Stimulated activated naive B cell treated with anti-CD40 and anti-IgM and Interleukin-4, amounts not matched to agents 10 μg/mL and 1 μg/mL and 100 μg/mL, for 72 hours (primary cell): ENCODE data around the gene RPLP1.

Experiments
- ATAC-seq, 2 donors: fragments of 150-1000 bp; cut with Tn5 transposase; replicated peaks; 2 replicates each; pipeline ENCODE4 v1.10.0; 2021; ENCODE audit warnings: moderate library complexity in 1 of 2
- DNase-seq: peaks from one replicate; pipeline ENCODE4 v3.0.0; 2021
- H3K27ac Mint-ChIP-seq: one replicate; pipeline ENCODE4 v1.8.0; 2022; ENCODE audit warnings: mild to moderate bottlenecking, mixed read lengths
- H3K27me3 Mint-ChIP-seq, 2 donors: one replicate each; pipeline ENCODE4 v1.8.0; 2022; ENCODE audit warnings: mixed read lengths in 2 of 2
- H3K36me3 Mint-ChIP-seq, 2 donors: one replicate each; pipeline ENCODE4 v1.8.0; 2022; ENCODE audit warnings: mixed read lengths in 2 of 2, mild to moderate bottlenecking in 1 of 2
- H3K4me1 Mint-ChIP-seq, 2 donors: one replicate each; pipeline ENCODE4 v1.8.0; 2022; ENCODE audit warnings: mixed read lengths in 2 of 2, mild to moderate bottlenecking in 1 of 2
- H3K4me3 Mint-ChIP-seq, 2 donors: one replicate each; pipeline ENCODE4 v1.8.0; 2022; ENCODE audit warnings: mild to moderate bottlenecking in 2 of 2, mixed read lengths in 2 of 2, moderate library complexity in 1 of 2
- H3K9me3 Mint-ChIP-seq, 2 donors: one replicate each; pipeline ENCODE4 v1.8.0; 2022; ENCODE audit warnings: mixed read lengths in 2 of 2, mild to moderate bottlenecking in 1 of 2

The RPLP1 gene

DNA sequence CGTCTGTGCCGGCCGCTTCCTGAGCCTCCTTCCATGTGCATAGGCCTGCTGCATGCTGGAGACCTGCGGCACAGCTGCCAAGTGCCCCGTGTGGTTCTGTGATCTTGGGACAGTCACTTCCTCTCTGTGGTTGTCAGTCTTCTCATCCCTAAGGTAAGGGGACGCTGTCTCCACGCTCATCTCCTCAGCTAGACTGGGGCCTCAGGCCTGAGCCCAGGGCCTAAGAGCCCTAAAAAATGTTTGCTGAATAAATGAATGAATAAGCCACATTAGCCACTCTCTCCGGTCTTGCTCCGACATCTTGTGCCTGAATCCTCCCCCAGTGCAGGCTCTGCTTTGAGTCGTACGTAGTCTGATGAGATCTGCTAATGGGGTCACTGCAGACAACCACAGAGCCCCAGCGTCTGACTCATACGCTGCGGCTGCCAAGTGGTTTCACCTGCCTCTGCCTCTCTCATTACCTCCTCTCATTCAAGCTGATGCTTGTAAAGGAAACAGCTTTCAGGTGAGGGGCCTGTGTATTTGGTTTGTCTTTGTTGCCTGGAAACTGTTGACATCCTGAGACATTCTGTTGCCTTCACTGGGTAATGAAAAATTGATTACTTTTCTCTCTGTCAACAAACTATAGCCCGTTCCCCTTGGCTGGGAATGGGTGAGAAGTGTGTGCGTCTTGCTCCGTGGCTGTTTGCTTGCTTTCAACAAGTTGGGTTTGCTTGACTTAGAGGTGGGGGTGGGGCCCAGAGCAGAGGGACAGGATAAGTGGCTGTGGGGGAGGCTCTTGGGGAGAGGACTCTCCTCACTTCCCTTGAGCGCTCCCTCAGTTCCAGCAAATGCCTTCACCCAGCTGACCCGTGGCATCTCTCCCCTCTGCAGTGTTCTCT, 15.9 kb downstream of the RPLP1 start:
- ATAC-seq (peak in 1 of 2 donors; percentile 53), DNase-seq (no peak)
- H3K4me3 Mint-ChIP-seq = no peak overlapping the region
- H3K4me1 Mint-ChIP-seq = peaks cover 0 to 1% of the 10 kb centered on the region in 2 donors
- no peaks in the 10 kb centered on the region for H3K9me3 Mint-ChIP-seq
- H3K27ac Mint-ChIP-seq = no peak overlapping the region
- no peaks in the 10 kb centered on the region for H3K36me3 Mint-ChIP-seq
- peaks cover 0 to 5% of the 10 kb centered on the region in 2 donors for H3K27me3 Mint-ChIP-seq

DNA sequence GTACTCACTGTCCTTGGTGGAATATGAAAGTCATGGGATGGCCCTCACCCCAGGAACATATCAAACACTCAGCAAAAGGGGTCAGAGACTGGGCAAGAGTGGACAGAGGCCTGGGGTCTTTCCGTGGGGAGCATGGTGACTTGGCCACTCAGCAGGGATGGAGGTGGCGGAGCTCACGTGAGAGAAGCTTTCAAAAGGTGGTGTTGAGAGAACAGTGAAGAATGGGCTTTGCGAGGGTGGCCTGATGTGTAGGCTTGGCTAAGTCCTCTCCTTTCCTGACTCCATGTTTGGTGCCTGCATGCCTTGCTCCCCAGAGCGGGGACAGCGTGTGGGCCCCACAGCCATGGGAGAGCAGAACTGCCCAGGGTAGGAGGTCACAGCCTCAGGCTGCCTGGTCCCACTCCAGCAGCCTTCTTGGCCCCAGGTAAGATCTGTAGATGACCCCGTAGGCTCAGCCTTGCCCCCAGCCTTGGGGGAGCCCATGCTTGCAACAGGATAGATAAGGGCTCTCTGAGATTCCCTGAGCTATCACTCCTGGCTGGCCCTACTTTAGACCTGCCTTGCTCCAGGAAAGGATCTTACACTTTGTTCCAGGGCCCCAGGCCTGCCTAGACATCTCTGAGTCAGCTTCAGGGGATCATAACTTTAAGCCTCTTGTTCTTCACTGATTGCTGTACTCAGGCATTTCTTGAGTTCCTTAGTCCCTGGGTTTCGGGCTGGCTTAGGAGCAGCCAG, 17.0 kb downstream of the RPLP1 start:
- ATAC-seq = no peak
- Mint-ChIP-seq H3K27ac (no peak overlapping the region), H3K4me3 (no peak overlapping the region), H3K27me3 (peaks cover 8 to 10% of the 10 kb centered on the region in 2 donors), H3K36me3 (no peaks in the 10 kb centered on the region), H3K4me1 (no peaks in the 10 kb centered on the region), H3K9me3 (no peaks in the 10 kb centered on the region)
- no peak for DNase-seq

DNA sequence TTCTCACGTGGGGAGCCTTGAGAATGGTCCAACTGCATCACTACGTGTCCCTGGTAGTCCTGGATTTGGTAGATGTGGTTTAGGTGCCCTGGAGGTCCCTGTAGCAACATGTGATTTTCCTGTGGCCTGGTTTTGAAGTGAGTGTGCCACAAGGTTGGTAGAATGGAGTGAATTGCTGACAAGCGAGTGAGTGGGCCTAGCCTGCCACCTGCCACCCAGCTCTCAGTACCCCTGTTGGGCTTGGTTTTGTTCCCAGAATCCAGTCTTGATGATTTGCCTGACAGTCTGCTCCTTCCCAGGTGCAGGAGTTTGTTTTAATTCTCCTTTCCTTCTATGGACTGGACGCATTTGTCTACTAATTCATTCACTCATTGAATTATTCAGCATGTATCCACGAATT, 19.4 kb downstream of the RPLP1 start:
- H3K27ac Mint-ChIP-seq = no peak overlapping the region
- ATAC-seq = no peak
- DNase-seq = no peak
- no peaks in the 10 kb centered on the region for H3K4me1 Mint-ChIP-seq
- H3K9me3 Mint-ChIP-seq = no peaks in the 10 kb centered on the region
- peaks cover 22 to 23% of the 10 kb centered on the region in 2 donors for H3K27me3 Mint-ChIP-seq
- H3K4me3 Mint-ChIP-seq = no peak overlapping the region
- H3K36me3 Mint-ChIP-seq = no peaks in the 10 kb centered on the region

DNA sequence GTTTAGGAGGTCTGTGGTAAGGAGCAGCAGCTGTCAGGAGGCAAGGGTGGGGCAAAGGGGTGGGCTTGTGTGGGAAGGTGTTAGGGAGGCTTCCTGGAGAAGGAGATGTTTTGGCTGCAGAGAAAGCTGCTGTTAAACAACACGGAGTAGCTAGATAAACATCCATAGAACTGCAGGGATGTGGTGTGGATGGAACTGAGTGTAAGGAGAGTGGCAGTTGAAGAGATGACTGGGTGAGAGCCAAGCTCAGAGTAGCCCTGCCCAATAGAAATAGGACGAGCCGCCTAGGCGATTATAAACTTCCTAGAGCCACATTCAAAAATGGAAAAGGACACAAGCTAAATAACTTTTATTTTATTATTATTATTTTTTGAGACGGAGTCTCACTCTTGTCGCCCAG, 19.9 kb downstream of the RPLP1 start:
- DNase-seq = no peak
- Mint-ChIP-seq H3K27me3 (peaks cover 22 to 24% of the 10 kb centered on the region in 2 donors), H3K9me3 (no peaks in the 10 kb centered on the region), H3K4me1 (no peaks in the 10 kb centered on the region), H3K27ac (no peak overlapping the region), H3K4me3 (no peak overlapping the region), H3K36me3 (no peaks in the 10 kb centered on the region)
- ATAC-seq = no peak

DNA sequence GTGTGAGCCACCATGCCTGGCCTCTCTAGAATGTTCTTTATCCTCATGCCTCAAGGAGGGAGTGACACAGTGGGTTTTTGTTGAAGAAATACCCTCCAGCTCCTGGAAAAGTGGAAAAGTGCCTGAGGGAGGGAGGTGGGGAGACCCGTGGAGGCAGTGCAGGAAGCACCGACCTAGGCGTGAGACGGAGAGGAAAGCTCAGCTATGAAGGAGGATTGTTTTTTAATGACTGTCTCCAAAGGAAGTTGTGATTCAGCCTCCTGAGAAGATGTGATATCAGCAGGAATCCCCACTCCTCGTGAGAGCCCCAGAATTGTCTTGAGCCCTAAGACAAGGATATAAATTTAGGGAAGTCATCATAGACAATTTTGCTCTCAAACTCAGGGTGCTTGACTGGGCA, 21.7 kb downstream of the RPLP1 start:
- DNase-seq (no peak), ATAC-seq (no peak)
- Mint-ChIP-seq H3K4me3 (no peak overlapping the region), H3K27ac (peak overlapping the region; percentile 9), H3K36me3 (peaks cover under 1% of the 10 kb centered on the region in 2 donors), H3K4me1 (peaks cover 0 to 5% of the 10 kb centered on the region in 2 donors), H3K9me3 (no peaks in the 10 kb centered on the region), H3K27me3 (peaks cover 22 to 31% of the 10 kb centered on the region in 2 donors)

DNA sequence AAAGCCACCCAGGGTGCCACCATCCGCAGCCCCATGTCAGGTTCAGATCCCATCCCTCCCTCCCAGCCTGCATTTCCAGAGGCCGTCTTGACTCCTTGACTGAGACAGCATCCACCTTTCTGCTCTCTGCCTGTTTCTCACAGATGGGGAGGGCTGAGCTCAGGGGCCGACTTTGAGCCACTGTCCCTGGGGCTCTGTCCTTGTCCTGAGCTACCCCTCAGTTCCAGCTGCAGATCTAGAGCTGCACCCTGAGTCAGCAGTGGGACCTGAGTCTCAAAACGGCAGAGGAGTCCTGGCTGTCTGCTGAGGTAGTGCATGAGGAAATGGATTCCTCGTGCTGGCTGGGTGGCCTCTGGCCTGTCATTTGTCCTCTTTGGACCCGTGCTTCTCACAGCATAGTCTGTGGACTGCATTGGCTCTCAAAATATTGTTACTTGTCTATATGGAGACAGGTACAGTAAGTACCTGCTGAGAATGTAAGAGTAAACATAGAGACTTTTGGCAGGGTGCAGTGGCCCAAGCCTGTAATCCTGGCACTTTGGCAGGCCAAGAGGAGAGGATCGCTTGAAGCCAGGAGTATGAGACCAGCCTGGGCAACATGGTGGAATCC, 22.3 kb downstream of the RPLP1 start:
- no peak for ATAC-seq
- Mint-ChIP-seq H3K4me3 (no peak overlapping the region), H3K27ac (no peak overlapping the region), H3K9me3 (peaks cover 4 to 6% of the 10 kb centered on the region in 2 donors), H3K36me3 (peaks cover 4 to 5% of the 10 kb centered on the region in 2 donors), H3K27me3 (peaks cover 22 to 37% of the 10 kb centered on the region in 2 donors), H3K4me1 (peaks cover 0 to 5% of the 10 kb centered on the region in 2 donors)
- no peak for DNase-seq

DNA sequence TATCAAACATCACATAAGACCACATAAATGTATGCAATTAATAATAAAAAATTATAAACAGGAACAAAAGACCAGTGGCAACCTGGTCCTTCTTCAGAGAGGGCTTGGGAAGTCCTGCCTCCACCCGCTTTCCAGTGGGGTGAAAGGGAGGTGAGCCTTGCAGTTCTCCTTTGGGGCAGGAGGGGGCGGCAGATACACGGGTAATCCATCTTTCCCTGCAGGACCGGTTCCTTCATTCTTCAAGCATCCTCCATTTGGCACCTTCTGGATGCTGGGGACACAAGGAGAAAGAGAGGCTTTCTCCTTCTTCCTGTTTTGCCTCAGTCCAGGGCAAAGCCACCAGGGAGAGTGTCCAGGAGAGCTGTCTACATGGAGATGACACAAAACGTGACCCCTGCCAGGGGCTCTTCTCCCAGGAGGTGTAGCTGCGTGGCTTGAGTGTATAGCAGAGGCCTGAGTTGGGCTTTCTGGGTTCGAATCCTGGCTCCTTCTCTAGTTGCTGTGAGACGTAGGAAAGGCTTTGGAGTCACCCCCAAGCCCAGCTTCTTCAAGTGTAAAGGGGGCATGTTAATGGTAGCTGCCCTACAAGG, 23.2 kb downstream of the RPLP1 start:
- peaks cover 4 to 5% of the 10 kb centered on the region in 2 donors for H3K36me3 Mint-ChIP-seq
- peaks cover 4 to 6% of the 10 kb centered on the region in 2 donors for H3K9me3 Mint-ChIP-seq
- H3K27me3 Mint-ChIP-seq = peaks cover 20 to 37% of the 10 kb centered on the region in 2 donors
- ATAC-seq (peak; percentile 76 to 84), DNase-seq (peak; percentile 47)
- peaks cover 0 to 5% of the 10 kb centered on the region in 2 donors for H3K4me1 Mint-ChIP-seq
- no peak overlapping the region for H3K4me3 Mint-ChIP-seq
- no peak overlapping the region for H3K27ac Mint-ChIP-seq

DNA sequence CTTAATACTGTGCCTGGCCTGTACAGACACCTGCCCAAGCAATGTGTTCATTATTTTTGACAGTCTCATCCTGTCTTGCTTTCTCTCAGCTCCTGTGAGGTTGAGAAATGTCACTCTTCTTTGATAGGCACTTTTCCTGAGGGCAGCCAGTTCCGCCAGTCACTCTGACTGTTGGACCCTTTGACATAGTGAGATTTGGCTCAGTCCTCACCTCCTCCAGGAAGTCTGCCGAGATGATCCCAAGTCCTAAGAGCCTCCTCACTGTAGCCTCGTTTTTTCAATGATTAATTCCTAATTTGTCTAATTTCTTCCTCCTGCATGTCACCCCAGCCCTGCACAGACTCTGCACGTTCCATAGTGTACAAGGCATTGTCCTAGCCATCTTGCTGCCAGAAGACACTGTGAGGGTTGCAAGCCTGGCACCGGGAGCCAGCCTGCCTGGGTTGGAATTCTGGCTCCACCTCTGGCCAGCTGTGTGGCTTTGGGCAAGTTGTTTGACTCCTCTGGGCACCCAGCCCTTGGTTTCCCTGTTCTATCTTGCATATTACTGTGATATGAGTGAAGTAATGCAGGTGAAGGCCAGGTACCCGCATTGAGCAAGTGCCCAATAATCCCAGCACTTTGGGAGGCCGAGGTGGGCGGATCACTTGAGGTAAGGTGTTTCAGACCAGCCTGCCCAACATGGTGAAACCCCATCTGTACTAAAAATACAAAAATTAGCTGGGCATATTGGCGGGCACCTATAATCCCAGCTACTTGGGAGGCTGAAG, 24.3 kb downstream of the RPLP1 start:
- DNase-seq (no peak), ATAC-seq (no peak)
- H3K9me3 Mint-ChIP-seq = peaks cover 4 to 6% of the 10 kb centered on the region in 2 donors
- H3K27me3 Mint-ChIP-seq = peaks cover 16 to 37% of the 10 kb centered on the region in 2 donors
- peaks cover 0 to 5% of the 10 kb centered on the region in 2 donors for H3K4me1 Mint-ChIP-seq
- no peak overlapping the region for H3K27ac Mint-ChIP-seq
- H3K4me3 Mint-ChIP-seq = no peak overlapping the region
- H3K36me3 Mint-ChIP-seq = peaks cover 4 to 5% of the 10 kb centered on the region in 2 donors

DNA sequence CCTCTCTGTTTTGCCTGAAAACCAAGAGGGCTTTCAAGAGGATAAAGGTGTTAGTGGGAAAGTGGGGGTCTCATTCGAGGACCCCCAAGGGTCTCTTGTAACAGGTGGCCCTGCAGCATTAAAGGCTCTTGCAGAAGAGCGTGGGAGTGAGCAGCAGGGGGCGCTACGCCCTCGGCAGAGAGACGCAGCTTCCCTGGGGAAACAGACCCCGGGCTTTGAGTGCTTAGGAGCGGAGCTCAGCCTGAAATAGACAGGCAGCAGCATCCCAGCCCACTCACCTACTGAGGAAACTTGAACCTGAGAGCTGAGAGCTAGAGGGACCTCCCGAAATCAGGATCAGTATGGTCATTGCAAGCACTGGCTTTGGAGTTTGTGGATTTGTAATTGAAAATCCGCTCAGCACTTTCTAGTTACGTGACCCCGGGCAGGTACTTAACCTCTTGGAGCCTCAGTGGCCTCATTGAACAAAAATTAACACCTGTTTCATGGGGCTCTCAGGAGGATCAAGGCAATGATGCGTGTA, 25.7 kb downstream of the RPLP1 start:
- Mint-ChIP-seq H3K4me1 (peaks cover 0 to 5% of the 10 kb centered on the region in 2 donors), H3K4me3 (no peak overlapping the region), H3K36me3 (peaks cover 4 to 5% of the 10 kb centered on the region in 2 donors), H3K27me3 (peaks cover 18 to 41% of the 10 kb centered on the region in 2 donors), H3K27ac (no peak overlapping the region), H3K9me3 (peaks cover 4 to 6% of the 10 kb centered on the region in 2 donors)
- no peak for DNase-seq
- ATAC-seq = peak; percentile 50 to 54

DNA sequence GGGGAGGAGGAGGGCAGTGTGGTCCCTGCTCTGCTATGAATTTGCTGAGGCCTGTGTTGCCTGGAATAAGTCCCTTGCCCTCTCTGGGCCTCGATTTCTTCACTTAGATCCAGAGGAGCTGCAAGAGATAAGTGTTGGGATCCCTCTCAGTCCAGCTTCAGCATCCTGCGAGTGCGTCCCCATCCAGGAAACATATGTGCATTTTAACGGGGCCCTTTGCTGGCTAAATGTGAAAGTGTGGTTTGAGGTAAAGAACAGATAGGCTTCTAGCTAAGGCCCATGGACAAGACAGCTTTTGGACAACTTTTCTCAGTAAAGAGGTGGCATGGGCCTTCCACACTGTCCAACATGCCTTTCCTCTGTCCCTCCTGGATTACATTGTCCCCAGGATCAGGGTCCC, 26.5 kb downstream of the RPLP1 start:
- ATAC-seq (no peak), DNase-seq (no peak)
- Mint-ChIP-seq H3K9me3 (peaks cover 4 to 6% of the 10 kb centered on the region in 2 donors), H3K36me3 (peaks cover 4 to 5% of the 10 kb centered on the region in 2 donors), H3K27ac (no peak overlapping the region), H3K4me1 (peaks cover 0 to 5% of the 10 kb centered on the region in 2 donors), H3K27me3 (peaks cover 19 to 40% of the 10 kb centered on the region in 2 donors), H3K4me3 (no peak overlapping the region)

DNA sequence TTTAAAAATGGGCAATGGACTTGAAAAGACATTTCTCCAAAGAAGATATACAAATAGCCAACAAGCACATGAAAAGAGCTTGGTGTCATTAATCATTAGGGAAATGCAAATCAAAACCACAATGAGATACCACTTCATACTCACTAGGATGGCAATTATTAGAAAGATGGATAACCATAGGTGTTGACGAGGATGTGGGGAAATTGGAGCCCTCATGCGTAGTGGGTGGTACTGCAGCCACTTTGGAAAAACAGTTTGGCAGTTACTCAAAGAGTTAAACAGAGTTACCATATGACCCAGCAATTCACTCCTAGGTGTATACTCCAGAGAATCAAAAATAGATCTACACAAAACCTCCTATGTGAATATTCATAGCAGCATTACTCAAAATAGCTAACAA, 27.4 kb downstream of the RPLP1 start:
- Mint-ChIP-seq H3K36me3 (peaks cover 4 to 5% of the 10 kb centered on the region in 2 donors), H3K4me3 (no peak overlapping the region), H3K9me3 (peaks cover 4 to 8% of the 10 kb centered on the region in 2 donors), H3K27me3 (peaks cover 18 to 36% of the 10 kb centered on the region in 2 donors), H3K27ac (no peak overlapping the region), H3K4me1 (peaks cover 0 to 5% of the 10 kb centered on the region in 2 donors)
- DNase-seq (no peak), ATAC-seq (no peak)

DNA sequence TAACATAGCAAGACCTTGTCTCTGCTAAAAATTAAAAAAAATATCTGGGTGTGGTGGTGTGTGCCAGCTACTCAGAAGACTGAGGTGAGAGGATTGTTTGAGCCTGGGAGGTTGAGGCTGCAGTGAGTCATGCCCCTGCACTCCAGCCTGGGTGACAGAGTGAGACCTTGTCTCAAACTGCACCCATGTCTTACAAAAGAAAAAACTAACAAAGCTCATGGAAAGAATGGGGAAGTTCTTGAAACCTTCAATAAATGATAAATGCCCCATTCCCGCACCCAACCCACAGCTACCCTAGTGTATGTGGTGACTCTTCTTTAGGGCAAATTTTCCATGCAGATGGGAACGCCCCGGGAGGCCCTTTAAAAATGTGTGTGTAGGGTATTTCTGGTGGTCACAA, 28.3 kb downstream of the RPLP1 start:
- Mint-ChIP-seq H3K27ac (no peak overlapping the region), H3K27me3 (peaks cover 20 to 34% of the 10 kb centered on the region in 2 donors), H3K9me3 (peaks cover 5 to 11% of the 10 kb centered on the region in 2 donors), H3K4me1 (peaks cover 0 to 5% of the 10 kb centered on the region in 2 donors), H3K36me3 (peaks cover 6 to 7% of the 10 kb centered on the region in 2 donors), H3K4me3 (no peak overlapping the region)
- DNase-seq (no peak), ATAC-seq (no peak)

DNA sequence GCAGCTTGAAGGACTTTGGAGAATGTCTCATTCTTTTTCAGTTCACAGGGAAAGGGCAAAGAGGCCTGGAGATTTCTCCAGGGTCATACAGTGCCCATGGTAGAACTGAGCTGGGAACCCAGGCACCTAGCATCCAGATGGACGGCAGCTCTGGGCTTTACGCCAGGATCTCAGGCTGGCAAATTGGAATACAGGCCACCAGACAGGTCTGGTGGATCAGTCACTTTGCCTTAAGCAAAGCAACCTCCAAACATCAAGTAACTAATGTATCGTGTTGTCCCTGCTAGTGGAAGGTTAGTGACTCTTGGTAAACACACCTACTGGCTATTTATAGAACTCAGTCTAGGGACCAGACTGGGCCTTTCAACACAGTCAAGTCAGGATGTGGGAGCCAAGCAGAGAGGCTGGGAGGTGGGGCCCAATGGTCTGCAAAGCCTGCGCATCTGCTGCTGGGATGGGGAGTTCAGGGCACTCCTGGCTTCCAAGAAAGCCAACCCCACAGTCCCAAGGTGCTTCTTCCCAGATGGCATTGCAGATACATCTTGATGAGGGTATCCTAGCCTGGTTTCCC, 30.2 kb downstream of the RPLP1 start:
- no peak overlapping the region for H3K27ac Mint-ChIP-seq
- peaks cover 19 to 27% of the 10 kb centered on the region in 2 donors for H3K27me3 Mint-ChIP-seq
- no peak for ATAC-seq
- H3K4me1 Mint-ChIP-seq = peaks cover 0 to 5% of the 10 kb centered on the region in 2 donors
- H3K4me3 Mint-ChIP-seq = no peak overlapping the region
- H3K36me3 Mint-ChIP-seq = peaks cover 6 to 8% of the 10 kb centered on the region in 2 donors
- peaks cover 6 to 12% of the 10 kb centered on the region in 2 donors for H3K9me3 Mint-ChIP-seq
- DNase-seq = no peak
